ENCODE results near the gene EXOC6B. TPM values are rescaled to one million over a fixed set of nuclear protein-coding genes. Genes with fewer than 3 reads are reported as not detected.

The EXOC6B gene
- total and polyA plus RNA-seq, 9 of the 15 experiments (the other 6 are each of a cell fraction or from before 2014, with no cell fraction given) = 0.28 to 4.2 (median 2.0) TPM

DNA sequence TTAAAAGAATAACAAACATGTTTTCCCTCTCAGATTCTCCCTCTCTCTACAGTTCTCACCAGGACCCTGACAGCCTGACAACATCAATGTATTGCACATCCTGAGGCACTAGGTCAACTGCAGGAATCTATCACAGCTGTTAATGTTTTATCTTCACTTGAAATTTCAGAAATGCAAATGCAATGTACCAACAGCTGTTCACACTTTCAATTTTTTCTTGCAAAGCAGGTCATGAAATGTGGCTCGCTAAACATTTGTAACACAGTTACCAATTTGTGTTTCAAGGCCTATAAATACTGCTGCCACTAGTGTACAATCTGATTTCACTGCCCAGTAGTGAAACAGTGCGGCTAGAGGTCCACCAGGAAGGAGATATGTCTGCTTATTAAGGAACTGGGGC is 147.8 kb downstream of the EXOC6B start:
- Histone ChIP-seq H3K4me2 (ENCODE audit: insufficient read depth, low read length) (no peak overlapping the region), H3K27ac (ENCODE audit: extremely low read depth, low read depth, low read length) (no peak overlapping the region), H3K9me1 (ENCODE audit: control insufficient read depth, insufficient read depth, low read length) (no peaks in the 10 kb centered on the region), H4K20me1 (replicated peaks; ENCODE audit: control insufficient read depth, insufficient read depth, low read length) (no peaks in the 10 kb centered on the region), H3K36me3 (ENCODE audit: control insufficient read depth, insufficient read depth, low read length) (no peaks in the 10 kb centered on the region), H3K79me2 (ENCODE audit: control insufficient read depth, insufficient read depth, low read length) (no peaks in the 10 kb centered on the region), H2AFZ (ENCODE audit: low read depth, low read length) (no peak overlapping the region), H3K27me3 (ENCODE audit: control insufficient read depth in 2 of 2, insufficient read depth in 2 of 2, low read length in 2 of 2) (peaks cover 0 to 4% of the 10 kb centered on the region in 2 experiments; a peak in 1 of 5 replicates), H3K9ac (ENCODE audit: insufficient read depth in 1 of 2, low read depth in 2 of 2, low read length in 2 of 2) (no peak overlapping the region), H3K4me3 (no peak overlapping the region), H3K9me3 (replicated peaks; ENCODE audit: control insufficient read depth, insufficient read depth, low read depth, low read length) (no peaks in the 10 kb centered on the region), H3K4me1 (replicated peaks in 1 of 2; ENCODE audit: control insufficient read depth in 2 of 2, insufficient read depth in 2 of 2, low read length in 2 of 2) (no peaks in the 10 kb centered on the region)
- ATAC-seq (no peak), DNase-seq (ENCODE audit: extremely low read depth in 1 of 4, low spot score in 3 of 4) (no peak), FAIRE-seq (no peak)
- ChIA-PET POLR2A (no interaction called here), CTCF (ENCODE audit: low intra/inter-chr PET ratio) (no interaction called here)
- TF ChIP-seq CEBPB (tag; IDR thresholded peaks at IDR 0.05) (no peak), RBM25 (IDR thresholded peaks at IDR 0.05; ENCODE audit: low read depth, low read length, severe bottlenecking) (no peak), TRIM24 (IDR thresholded peaks at IDR 0.05) (no peak), TEAD4 (IDR thresholded peaks at IDR 0.05; ENCODE audit: low read length) (no peak), TEAD4 (CRISPR knock-in tag; IDR thresholded peaks at IDR 0.05; ENCODE audit: borderline replicate concordance) (no peak), PCBP2 (IDR thresholded peaks at IDR 0.05; ENCODE audit: low read depth, low read length, poor library complexity, severe bottlenecking) (no peak), ZNF124 (CRISPR knock-in tag; IDR thresholded peaks at IDR 0.05) (no peak)
- 5% methylated on average over 2 of the region's 2 CpGs for WGBS (ENCODE audit: insufficient coverage, low coverage, missing lambda C conversion rate)
- intact Hi-C loops (cut with micrococcal nuclease) (no loop called here), in situ Hi-C loops (cut with MboI) (no loop called here)
- no TSS peak for BruUV-seq (replicated peaks)

Data from K562 (cell line).